ENCODE data around the gene MTR. TPM values are rescaled to one million over a fixed set of nuclear protein-coding genes. Genes with fewer than 3 reads are reported as not detected.
A peak's percentile ranks its signal among the peaks of the same experiment; 100 is the strongest.

Gene MTR
- total RNA-seq, result 31.2 and 37.1 TPM in 2 replicates

DNA sequence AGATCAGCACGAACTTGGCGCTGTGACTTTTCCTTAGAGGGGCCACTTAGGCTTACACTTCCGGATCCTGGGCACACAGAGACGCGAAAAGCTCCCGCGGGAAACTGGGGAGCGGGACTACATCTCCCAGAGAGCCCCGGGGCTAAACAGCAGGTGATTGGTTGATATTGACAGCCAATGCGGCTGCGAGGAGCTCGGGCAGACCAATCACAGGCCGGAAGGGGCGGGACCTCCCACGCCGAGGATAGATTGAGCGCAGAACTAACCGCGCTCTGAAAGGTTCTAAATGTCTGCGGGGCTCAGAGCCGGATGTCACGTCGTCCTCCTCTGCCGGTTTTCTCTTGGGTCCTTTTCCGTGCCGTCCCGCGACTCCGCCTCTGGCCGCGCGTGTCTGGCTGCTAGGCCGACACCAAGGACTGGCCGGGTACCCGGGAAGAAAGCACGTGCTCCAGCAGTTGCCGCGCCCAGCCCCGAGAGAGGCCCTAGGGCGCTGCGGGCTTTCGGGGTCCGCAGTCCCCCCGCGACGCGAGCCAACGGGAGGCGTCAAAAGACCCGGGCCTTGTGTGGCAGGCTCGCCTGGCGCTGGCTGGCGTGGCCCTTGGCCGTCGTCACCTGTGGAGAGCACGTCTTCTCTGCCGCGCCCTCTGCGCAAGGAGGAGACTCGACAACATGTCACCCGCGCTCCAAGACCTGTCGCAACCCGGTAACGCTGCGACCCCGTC is at the start of gene MTR:
TSS of gene MTR (plus strand) at position 258 of the 722 bp plus-strand sequence. CDS start at position 670, 412 bp downstream.
- DNase-seq, result peak; percentile 91
- TF ChIP-seq, protein P1, sequence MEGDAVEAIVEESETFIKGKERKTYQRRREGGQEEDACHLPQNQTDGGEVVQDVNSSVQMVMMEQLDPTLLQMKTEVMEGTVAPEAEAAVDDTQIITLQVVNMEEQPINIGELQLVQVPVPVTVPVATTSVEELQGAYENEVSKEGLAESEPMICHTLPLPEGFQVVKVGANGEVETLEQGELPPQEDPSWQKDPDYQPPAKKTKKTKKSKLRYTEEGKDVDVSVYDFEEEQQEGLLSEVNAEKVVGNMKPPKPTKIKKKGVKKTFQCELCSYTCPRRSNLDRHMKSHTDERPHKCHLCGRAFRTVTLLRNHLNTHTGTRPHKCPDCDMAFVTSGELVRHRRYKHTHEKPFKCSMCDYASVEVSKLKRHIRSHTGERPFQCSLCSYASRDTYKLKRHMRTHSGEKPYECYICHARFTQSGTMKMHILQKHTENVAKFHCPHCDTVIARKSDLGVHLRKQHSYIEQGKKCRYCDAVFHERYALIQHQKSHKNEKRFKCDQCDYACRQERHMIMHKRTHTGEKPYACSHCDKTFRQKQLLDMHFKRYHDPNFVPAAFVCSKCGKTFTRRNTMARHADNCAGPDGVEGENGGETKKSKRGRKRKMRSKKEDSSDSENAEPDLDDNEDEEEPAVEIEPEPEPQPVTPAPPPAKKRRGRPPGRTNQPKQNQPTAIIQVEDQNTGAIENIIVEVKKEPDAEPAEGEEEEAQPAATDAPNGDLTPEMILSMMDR (IDR thresholded peaks at IDR 0.05), result no peak
- Mint-ChIP-seq H3K4me3 (peak within 1 kb of the TSS; percentile 97), H3K27ac (peak within 1 kb of the TSS; percentile 98), H3K4me1 (peaks cover 41% of the 10 kb centered on the region), H3K36me3 (ENCODE audit: low read depth) (peaks cover 15% of the 10 kb centered on the region), H3K9me3 (no peaks in the 10 kb centered on the region), H3K27me3 (peaks cover 2% of the 10 kb centered on the region)
- POLR2A ChIA-PET, result interaction anchor here (0.9 to 1.6 kb wide), 4 partner anchors 9 to 820 kb away, joined by 3 to 7 read pairs (median 3); partner anchors contain the start of gene HEATR1
- peak; percentile 94 for ATAC-seq (ENCODE audit: low read depth)
- intact Hi-C loops (cut with micrococcal nuclease), result loop anchor here (1.0 to 10.0 kb wide), 6 partner anchors 191 to 1290 kb away; partner anchors contain the start of genes B3GALNT2, GPR137B and HEATR1
- CTCF ChIA-PET, result interaction anchor here (0.9 to 1.5 kb wide), 2 partner anchors 36 to 191 kb away, joined by 4 to 5 read pairs; partner anchors contain the start of gene HEATR1

DNA sequence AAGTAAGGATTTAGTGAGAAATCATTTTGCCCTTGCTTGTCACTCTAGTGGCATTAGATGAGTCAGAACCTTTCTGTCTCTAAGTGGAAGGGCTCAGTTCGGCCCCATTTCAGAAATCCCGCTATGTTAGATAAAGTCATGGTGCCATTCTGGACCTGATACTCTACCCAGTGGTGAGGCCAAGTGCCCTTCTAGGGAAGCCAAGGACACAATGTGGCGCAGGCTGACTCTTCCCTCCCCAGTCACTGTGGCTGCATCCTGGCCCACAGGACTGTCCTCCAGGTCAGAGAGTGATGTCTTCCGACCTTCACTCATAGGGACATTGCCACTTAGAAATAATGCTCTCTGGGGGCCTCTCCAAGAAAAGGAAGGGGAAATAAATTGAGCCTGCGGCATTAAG is 48.3 kb upstream of the MTR start:
- Mint-ChIP-seq H3K36me3 (ENCODE audit: low read depth) (no peaks in the 10 kb centered on the region), H3K27me3 (no peaks in the 10 kb centered on the region), H3K27ac (no peak overlapping the region), H3K4me1 (no peaks in the 10 kb centered on the region), H3K4me3 (no peak overlapping the region), H3K9me3 (no peaks in the 10 kb centered on the region)
- DNase-seq (no peak), ATAC-seq (ENCODE audit: low read depth) (no peak)
- intact Hi-C loops (cut with micrococcal nuclease), result no loop called here
- CTCF ChIA-PET, result no interaction called here
- POLR2A ChIA-PET, result no interaction called here
- TF ChIP-seq, protein P1 (IDR thresholded peaks at IDR 0.05), result no peak

DNA sequence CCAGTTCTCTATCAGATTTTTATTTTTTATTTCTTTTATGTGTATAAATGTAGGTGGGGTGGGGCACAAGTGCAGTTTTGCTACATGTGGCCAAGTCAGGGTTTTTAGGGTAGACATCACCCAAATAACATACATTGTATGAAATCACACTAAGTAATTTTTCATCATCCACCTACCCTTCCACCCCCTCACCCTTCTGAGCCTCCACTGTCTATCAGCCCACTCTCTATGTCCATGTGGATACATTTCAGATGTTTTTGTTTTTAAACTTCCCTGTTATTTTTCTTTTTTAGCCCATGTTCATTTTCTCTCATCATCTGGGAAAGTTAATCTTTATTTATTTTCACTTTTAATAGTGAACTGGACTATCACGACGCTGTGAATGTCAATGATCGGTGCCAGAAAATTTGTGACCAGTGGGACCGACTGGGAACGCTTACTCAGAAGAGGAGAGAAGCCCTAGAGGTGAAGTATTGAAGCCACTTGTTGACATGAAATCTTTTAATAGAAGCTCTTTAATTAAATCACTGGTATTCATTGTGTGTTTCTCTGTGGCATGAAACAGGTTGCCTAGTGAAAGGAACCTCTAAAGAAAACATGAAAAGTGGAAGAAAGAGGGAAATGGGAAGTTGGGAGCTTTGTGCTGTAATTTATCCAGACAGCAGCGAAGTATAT is 47.6 kb upstream of the MTR start:
- H3K4me1 Mint-ChIP-seq, result no peaks in the 10 kb centered on the region
- no peak overlapping the region for H3K4me3 Mint-ChIP-seq
- no peaks in the 10 kb centered on the region for H3K36me3 Mint-ChIP-seq (ENCODE audit: low read depth)
- TF ChIP-seq, protein P1 (IDR thresholded peaks at IDR 0.05), result no peak
- H3K9me3 Mint-ChIP-seq, result no peaks in the 10 kb centered on the region
- H3K27me3 Mint-ChIP-seq, result no peaks in the 10 kb centered on the region
- intact Hi-C loops (cut with micrococcal nuclease), result no loop called here
- DNase-seq, result no peak
- ChIA-PET POLR2A (no interaction called here), CTCF (no interaction called here)
- no peak overlapping the region for H3K27ac Mint-ChIP-seq
- no peak for ATAC-seq (ENCODE audit: low read depth)

DNA sequence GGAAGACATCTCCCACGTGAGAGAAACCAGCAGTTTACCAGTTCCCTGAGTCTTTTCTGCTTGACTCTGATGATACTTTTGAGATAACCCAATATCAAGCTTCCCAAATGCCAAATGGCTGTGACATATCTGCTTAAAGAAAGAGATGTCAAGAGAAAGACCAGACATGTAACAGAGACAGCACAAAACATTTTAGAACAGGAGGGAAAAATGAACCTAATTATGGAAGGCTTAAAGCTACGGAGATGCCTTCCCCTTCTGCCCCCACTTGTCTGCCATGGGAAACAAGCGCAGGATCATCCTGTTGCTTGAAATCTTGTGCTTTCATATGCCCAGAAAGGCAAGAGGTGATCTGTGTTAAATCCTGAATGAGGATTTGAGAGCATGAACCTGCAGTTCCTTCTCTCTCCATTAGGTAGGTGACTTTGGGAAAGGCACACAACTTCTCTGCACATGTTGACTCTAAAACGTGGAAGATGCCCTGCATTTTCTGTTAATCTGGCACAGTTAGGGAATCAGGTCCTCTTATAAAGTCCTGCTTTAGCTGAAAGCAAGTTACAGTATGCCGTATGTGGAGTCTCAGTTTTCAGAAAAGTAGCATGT is 46.7 kb upstream of the MTR start:
- no peak for ATAC-seq (ENCODE audit: low read depth)

More for the DNA sequence above, 46.7 kb upstream of the MTR start:
- TF ChIP-seq, protein P1 (IDR thresholded peaks at IDR 0.05), result no peak
- Mint-ChIP-seq H3K4me3 (no peak overlapping the region), H3K36me3 (ENCODE audit: low read depth) (no peaks in the 10 kb centered on the region), H3K27me3 (no peaks in the 10 kb centered on the region), H3K4me1 (no peaks in the 10 kb centered on the region), H3K9me3 (no peaks in the 10 kb centered on the region), H3K27ac (no peak overlapping the region)
- no peak for DNase-seq
- intact Hi-C loops (cut with micrococcal nuclease), result no loop called here
- POLR2A ChIA-PET, result no interaction called here
- CTCF ChIA-PET, result interaction anchor here (1.3 kb wide), 1 partner anchor 11 kb away, joined by 4 read pairs; no protein-coding TSS in a partner anchor
